HG03354 (cell line): ENCODE results near the gene GCH1.
"Not testable (repeated sequence)": the region's sequence is repeated elsewhere in the genome, so short reads cannot be mapped to it uniquely, and the experiment has no call there.

Source experiments
- ATAC-seq: cut with Tn5 transposase; IDR thresholded peaks from one replicate; pipeline ENCODE4 v1.9.1; 2021; ENCODE audit warnings: mild to moderate bottlenecking; ENCODE audit not compliant: unreplicated experiment, poor library complexity, severe bottlenecking

GCH1 gene

DNA sequence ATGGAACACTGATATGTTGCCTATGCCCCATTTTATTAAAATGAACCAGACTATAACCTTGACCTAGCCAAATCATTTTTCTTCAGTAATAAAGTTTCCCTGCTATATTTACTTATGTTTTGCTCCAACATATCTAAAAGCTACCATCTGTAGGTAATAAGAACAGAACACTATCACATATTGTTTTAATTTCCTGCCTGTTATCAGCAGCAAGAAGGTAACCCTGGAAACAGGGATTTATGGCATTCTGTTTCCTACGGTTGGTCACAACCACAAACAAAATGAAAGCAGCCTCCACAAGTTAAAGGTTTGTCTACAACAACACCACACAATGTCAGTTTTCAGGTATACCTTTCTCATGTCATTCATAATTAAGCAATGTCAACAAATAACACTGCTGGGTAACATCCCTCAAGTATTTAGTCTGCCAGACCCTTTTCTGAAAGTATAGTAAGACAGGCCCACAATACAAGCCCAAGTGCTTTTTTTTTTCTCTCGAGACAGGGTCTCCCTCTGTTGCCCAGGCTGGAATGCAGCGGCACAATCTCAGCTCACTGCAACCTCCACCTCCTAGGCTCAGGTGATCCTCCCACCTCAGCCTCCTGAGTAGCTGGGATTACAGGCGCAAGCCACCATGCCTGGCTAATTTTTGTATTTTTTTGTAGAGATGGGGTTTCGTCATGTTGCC is 25.5 kb downstream of the GCH1 start:
- no peak for ATAC-seq

DNA sequence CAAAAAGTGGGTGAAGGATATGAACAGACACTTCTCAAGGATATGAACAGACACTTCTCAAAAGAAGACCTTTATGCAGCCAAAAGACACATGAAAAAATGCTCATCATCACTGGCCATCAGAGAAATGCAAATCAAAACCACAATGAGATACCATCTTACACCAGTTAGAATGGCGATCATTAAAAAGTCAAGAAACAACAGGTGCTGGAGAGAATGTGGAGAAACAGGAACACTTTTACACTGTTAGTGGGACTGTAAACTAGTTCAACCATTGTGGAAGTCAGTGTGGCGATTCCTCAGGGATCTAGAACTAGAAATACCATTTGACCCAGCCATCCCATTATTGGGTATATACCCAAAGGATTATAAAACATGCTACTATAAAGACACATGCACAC is 27.0 kb downstream of the GCH1 start:
- not testable (repeated sequence) for ATAC-seq

DNA sequence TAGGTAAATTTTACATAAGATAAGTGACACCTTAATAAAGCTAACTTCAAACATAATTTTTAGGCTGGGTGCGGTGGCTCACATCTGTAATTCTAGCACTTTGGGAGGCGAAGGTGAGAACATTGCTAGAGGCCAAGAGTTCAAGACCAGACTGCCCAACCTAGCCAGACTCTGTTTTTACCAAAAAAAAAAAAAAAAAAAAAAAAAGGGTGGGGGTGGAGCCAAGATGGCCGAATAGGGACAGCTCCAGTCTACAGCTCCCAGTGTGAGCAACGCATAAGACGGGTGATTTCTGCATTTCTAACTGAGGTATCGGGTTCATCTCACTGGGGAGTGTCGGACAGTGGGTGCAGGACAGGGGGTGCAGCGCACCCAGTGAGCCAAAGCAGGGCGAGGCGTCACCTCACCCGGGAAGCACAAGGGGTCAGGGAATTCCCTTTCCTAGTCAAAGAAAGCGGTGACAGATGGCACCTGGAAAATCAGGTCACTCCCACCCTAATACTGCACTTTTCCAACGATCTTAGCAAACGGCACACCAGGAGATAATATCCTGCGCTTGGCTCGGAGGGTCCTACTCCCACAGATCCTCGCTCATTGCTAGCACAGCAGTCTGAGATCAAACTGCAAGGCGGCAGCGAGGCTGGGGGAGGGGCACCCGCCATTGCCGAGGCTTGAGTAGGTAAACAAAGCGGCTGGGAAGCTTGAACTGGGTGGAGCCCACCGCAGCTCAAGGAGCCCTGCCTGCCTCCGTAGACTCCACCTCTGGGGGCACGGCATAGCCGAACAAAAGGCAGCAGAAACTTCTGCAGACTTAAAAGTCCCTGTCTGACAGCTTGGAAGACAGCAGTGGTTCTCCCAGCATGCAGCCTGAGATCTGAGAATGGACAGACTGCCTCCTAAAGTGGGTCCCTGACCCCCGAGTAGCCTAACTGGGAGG is 32.2 kb downstream of the GCH1 start:
- not testable (repeated sequence) for ATAC-seq

DNA sequence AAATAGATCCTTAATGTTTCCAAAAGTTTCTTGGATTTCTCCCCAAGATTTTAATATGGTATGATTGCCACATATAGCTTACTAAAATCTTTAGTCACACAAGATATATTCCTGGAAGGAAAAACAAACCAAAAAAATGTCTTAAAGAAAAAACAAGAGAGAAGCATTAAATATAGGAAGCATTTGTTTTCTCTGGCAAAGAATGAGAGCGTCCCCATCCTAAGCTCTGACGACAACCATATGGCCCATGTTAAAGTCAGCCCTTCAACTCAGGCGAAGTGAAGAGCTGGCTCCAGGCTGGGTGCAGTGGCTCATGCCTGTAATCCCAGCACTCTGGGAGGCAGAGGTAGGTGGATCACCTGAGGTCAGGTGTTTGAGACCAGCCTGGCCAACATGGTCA is 35.6 kb downstream of the GCH1 start:
- ATAC-seq: no peak

DNA sequence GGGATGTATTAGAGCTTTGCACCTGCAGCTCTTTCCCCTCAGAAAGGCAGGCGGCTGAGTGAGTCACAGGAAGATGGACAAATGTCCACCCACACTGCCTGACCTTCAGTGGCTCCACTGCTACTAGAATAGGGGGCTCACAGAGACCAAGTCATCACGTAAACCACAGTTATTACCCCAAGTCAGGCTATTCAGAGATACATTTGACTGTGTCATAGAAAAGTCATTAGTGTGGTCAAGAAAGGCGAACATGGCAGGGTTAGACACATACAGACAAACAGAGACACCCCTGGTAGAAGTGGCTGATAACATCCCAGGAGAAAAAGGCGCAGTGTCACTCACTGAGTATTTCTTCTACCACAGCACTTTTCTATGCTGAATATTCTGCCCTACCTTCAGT is 36.0 kb downstream of the GCH1 start:
- ATAC-seq: no peak

DNA sequence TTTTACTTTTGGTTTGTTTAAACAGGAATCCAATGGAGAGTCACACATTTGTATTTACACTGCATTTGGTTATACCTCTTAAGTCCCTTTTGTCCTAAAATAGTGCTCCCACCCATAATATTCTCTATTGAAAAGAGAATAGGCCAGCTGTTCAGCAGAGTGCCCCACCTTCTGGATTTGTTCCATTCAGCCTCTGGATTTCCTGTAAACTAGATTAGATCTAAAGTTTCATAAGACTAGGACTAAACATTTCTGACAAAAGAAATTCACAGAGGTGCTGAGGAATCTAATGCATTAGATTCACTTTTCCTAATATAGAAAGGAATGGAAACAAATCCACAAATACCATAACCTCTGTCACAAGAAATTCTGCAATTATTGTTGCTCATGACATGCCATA is 38.1 kb downstream of the GCH1 start:
- no peak for ATAC-seq

DNA sequence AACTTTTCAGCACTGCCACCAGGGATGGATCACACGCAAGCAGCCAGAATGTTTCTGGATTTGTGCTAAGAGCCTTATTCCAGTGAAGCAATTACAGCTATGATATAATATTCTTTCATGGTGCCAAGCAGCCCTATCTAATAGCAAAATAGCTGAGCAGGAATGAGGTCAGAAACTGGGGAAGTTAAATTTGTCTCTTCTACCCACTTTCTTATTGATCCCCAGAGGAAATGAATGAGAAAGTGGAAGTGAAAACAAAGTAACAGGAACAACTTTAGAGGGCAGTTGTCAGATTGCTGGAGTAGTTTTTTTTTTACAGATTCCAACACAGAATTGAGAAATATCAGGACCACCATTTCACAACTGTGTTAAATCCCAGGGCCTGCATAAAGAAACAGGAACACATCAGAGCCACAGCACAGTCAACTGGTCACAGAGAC is 44.8 kb downstream of the GCH1 start:
- ATAC-seq: peak; percentile 81

DNA sequence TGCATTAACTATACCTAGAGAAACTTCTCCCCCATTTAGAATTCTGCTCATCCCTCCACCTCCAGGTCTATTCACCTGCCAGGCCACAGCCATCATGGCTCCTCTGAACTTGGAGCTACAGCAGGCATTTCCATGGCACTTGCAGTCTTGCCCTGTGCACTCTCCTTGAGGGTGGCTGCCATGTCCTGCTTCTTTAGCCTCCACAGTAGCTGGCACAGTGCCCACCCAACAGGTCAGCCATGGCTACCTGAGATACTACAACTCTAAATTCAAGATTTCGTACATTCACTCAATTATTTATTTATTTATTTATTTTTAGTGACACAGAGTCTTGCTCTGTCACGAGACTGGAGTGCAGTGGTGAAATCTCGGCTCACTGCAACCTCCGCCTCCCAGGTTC is 46.5 kb downstream of the GCH1 start:
- no peak for ATAC-seq

DNA sequence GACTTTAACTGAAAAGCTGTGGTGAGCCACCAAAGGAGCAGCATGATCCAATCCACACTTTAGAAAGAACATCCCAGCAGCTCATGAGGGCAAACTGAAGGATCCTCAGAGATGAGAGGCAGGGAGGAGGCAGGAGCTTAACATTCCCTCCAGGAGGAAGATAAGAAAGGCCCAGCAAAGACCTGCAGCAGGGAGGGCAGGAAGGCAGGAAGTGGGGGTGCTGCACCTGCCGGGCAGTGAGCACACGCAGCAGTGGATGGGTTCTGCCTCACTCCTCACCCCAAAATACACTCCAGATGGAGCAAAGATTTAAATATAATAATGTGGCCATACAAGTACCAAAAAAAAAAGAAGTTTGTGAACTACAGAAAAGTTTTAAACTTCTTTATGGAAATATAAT is 48.4 kb downstream of the GCH1 start:
- ATAC-seq: peak; percentile 53

DNA sequence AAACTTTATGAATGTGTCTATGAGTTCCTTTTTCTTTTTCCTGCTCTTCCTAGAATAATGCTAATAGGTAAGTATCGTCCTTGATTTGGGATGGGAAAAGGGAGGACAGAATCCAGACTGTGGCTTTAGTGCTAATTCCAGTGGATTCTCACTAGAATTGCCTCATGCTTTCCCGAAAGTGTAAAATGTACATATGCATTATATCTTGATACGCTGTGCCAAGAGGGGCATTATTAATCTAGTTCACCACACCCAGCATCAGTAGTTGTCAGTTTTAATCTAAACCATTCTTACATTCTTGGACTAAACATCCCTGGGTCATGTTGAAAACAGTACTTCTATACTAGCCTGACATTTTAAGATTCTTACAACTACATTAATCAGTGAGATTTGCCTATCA is 49.3 kb downstream of the GCH1 start:
- ATAC-seq: no peak

DNA sequence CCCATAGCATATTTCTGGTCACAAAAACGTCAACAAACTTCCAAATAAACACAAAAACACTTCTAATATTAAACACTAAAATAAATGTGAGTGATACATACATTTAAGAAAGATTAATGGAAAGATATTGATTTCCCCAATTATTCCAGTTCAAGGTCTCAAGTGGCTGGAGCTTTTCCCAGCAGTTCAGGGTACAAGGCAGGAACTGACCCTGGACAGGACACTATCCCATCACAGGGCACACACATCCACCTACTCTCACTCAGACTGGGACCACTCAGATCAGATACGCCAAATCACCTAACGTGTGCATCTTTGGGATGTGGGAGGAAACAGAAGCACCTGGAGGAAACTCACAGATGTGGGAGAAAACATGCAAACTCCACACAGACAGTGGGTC is 50.4 kb downstream of the GCH1 start:
- ATAC-seq: no peak

DNA sequence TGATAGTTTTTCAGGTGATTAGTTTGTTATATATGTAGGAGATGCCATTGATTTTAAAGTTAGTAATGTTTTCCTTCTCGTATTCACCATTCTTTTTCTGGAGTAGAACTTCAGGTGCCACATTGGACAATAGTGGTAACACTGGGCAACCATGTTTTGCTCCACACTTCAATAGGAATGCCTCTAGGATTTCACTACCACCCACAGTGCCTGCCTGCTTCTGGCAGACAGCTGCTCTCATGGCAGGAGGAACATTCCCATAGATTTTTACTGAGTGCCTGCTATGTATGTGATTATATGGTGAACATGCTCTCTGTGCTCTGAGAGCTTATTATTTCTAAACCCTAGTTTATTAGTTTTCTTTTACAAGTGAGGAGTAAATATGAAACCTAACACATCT is 53.7 kb downstream of the GCH1 start:
- no peak for ATAC-seq

DNA sequence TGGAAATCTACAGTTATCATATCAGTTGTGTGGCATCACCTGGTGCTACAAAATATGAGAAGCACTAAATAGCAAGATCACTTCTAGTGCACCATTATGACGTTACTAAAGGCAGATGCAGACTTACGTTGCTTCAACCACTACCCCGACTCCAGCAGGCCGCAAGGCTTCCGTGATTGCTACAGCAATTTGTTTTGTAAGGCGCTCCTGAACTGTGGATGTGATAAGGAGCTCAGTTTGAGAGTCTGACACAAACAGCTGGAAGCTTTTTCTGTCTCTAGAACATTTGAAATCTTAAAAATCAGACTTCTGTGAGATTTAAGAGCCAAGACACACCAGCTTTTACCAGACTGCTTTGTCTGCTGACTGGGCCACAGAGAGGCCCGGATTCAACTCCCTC is 57.0 kb downstream of the GCH1 start:
- no peak for ATAC-seq

DNA sequence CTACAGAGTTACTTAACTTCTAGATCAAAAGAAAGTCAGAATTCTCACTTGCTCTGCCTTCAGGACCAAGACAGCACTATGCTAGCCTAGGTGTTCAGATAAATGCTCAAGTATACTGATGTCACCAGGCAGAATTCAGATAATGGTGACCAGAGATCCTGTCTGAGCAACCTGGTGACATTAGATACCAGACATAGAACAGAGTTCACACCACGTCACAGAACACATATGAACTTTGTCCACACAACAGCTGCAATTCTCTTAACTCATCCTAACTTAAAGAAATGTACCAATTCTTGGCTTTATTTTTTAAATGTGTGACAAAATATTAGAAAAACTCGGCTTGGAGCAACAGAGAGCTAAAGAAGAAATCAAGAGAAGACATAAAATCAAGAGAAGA is 58.1 kb downstream of the GCH1 start:
- no peak for ATAC-seq

DNA sequence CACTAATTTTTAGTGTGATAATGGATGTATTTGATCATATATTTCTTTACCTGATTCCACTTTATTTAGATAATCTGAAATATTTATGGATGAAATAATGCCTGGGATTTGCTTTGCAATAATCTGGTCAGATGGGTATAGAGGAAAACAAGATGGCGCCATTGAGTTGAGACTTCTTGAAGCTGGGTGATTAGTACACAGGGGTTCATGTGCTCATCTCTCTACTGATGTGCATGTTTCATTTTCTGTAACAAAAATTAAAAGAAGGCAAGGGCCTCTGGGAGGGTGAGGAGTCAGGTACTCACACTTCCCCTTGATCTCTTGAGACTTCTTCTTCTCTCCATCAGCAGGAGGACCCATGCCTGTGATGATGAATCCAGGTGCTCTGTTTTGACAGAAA is 61.8 kb downstream of the GCH1 start:
- ATAC-seq: no peak

DNA sequence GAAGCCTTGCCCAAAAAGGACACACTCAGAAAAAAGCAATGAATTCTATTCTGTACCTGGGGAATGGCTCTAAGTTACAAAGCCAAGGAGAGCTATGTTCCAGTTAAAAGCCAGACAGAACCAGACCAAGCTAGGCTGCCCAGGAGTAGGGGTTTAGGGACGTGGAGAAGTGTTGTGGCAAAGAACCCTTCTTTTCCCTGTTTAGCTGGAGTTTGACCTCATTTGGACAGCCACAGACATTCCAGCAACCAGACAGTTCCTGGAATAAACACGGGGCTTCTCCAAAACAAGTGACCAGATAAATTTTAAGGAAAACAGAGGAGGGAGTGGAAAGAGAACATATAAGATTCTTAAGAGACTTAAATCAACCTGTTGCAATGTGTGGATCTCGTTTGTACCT is 62.3 kb downstream of the GCH1 start:
- no peak for ATAC-seq

DNA sequence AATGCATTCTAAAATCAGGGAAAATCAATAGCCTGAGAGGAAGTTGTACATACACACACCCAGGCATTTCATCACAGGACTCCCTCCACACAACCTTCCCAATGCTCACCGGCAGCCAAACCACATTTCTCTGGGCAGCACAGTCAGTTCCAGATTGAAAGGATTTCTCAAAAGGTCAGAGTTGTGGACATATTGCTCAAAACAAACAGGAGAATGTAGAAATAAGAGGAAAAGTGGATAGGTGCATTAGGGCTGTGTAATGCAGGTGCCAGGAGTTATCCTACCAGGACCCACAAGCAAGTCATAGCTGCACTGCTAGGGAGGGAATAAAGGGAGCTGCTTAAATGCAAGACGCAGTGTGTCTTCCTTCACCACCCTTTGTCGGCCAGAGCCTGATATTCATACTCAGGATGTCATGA is 62.9 kb downstream of the GCH1 start:
- ATAC-seq: no peak

DNA sequence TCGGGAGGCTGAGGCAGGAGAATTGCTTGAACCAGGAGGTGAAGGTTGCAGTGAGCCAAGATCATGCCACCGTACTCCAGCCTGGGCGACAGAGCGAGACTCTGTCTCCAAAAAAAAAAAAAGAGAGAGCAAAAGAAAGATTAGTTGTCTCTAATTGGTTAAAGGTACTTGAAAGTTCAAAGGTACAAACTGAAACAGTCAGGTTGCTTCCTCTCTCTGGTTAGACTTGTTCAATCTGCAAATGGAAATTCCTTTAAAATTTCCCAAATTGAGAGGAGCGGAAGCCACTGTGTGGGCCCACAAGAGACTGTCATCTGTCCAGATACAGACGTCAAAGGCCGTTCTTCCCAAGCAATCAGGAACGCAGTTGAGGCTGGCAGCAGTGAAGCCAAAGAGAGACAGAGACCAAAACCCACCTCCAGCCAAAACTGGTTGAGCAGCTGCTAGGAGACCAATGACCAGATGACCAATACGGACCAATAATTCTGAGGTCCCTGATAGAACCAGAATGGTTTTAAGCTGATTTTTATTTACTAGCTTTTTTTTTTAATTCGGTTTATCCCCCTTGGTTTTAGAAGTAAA is 63.6 kb downstream of the GCH1 start:
- ATAC-seq: no peak

DNA sequence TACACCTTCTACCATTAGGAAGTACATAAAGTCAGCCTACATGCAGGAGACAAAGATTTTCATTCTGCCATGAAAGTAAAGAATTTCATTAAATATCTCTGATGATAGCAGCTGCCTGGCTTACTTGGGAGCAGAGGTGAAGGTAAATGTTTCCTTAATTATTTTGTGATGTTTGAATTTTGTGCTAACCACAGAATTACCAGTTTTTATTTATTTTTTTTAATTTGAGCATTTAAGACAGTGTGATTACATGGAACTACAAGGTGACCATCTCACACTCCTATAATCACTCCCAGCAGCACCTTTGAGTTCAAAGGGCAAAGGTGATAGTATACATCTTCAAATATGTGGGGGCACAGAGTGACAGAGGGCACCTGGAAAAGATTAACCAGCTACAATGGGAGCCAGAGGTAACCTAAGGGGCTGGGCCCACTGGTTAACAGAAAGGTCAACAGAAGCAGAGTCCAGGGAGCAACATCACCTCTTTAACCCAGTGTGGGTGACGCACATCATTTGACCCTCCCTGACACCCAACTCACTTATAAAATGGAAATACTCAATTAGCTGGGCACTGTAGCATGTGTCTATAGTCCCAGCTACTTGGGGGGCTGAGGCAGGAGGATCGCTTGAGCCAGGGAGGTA is 65.0 kb downstream of the GCH1 start:
- no peak for ATAC-seq

DNA sequence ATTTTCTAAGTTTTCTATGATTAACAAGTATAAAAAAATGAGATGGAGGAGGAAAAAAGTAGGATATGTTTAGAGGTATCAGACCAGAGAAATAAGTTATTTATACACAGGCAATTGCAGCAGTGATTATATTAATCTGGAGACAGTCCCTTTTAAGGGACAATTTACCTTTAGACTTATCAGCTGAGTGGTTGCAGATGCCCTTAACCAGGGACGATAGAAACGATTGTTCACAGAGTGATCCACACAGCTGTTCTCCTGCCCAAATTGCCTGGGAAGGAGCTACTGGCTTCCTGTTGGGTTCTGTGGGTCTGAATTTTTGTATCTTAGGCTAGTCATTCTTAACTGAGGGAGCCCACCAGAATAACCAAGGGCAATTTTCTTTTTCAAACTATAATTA is 66.4 kb downstream of the GCH1 start:
- no peak for ATAC-seq
